Measurements from ENCODE around the gene RAB14. TPM values are rescaled to one million over a fixed set of nuclear protein-coding genes. Genes with fewer than 3 reads are reported as not detected.

The RAB14 gene
- polyA plus RNA-seq, 5 donors: 76.2 to 95.6 (median 87.0) TPM

- DNase-seq: no peak
Measured at GRCh38 chr9:121221664-121222055, 20.0 kb upstream of the RAB14 start.

DNA sequence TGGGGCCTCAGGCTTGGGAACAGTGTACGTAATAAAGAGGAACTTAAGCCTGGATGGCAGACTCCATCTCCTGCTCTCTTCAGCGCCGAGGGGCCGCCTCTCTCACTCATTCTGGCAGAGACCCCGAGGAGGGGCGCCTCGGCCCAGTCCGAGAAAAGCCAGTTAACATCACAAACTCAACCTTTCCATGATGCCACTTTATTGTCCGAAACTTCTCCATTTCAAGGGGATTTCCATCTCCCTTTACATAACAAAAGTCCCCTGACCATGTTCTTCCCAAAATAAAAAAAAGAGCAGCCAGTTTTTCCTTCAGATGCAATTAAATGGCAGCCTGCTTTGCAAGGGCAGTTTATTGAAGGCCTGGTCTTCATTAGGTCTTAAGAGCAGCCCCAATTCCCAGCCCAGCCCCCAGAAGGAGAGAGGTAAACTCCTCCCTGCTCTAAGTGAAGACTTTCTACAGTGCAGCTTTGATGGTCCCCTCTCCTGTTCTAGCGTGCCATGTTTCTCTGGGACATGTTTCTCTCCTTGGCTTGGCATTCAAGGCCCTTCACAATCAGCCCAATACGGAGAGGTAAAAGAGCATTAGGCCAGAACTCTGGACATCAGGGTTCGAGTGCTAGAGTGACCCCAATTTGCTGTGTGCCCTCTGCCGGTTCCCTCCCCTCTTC is 19.5 kb upstream of the RAB14 start:
- DNase-seq: no peak

DNA sequence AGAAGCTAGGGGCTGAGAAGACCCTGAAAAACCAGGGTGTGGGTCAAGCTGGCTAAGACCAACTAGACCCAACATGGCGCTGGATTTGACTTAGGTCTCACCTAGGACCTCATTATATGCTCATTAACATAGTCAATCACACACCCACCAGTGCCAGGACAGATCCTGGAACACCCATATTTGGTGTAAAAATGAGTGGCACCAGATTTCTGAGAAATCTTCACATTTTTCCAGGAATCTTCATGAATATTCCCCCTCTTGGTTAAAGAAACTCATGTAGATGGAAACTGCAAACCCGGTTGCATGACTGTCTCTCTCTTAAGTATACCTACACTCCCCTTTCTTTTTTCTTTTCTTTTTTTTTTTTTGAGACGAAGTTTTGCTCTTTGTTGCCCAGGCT is 17.9 kb upstream of the RAB14 start:
- no peak for DNase-seq

GRCh38 chr9:121218357-121219027 is 16.8 kb upstream of the RAB14 start:
- no peak for DNase-seq

GRCh38 chr9:121217609-121218292 is 16.1 kb upstream of the RAB14 start:
- no peak for DNase-seq

DNA sequence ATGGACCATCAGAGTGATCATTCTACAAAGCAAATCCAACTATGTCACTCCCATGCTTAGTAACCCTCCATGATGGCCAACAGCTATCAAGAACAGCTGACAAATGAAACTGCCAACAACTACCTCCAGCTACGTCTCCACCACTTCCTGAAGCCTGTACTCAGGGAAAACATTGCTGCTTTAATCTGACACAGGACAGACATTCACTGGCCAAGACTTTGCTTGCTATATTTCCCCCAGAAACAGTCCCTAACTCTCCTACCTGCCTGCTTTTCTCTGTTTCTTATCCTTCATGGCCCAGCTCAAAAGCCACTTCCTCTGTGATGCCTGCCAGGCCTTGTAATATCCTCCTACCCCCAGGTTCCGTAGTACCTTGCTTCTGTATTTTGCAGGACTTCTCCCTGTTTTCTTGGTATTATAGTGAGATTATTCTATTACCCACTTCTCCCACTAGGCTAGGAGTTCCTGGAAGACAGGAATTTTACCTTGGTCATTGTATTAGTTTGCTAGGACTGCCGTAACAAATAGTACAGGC is 14.7 kb upstream of the RAB14 start:
- no peak for DNase-seq

- no peak for DNase-seq
Measured at GRCh38 chr9:121214005-121214404, 12.3 kb upstream of the RAB14 start.

DNA sequence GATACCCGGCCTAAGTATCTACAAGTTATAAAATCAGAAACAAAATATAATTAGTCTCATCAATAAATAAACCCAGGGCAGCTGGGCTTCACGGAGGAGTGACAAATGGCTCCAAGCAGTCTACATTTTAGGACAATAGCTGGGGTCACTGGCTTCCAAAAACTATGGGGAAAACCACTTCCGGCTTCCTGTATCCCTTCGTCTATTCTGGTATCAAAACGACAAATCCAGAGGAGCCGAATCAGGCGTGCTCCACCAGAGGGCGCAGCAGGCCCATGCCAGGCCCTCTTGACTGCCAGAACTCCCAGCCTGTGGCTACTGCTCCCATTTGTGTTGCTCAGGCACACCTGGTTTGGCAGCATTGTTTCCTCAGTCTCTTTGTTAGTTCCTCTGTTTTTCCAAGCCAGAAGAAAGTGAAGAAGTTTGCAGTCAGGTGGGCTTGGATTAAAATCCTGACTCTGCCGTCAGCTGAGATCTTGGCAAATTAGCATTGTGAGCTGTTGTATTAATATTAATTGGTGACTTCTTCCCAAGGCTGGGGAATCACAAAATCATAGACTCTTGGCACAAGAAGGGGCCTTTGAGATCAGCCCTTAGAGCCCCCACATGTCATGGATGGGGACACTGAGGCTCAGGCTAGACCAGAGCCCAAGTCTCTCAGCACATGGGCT is 11.6 kb upstream of the RAB14 start:
- DNase-seq: peak; percentile 59 to 72

DNA sequence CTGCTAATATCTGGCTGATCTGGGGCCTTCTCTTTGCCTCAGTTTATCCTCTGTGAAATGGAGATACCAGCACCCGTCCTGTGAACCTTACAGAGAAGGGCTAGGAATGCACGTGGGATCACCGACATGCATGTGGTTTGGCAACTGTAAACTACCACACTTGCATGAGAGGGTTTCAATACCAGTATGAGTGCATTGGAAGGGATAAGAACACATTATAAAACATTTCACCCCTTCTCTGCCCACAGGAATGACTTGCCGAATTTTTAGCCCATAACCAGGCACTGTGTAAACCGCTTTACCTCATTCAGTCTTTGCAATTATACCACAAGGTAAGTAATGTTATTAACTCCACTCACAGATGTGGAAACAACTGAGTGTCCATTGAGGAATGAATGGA is 8.9 kb upstream of the RAB14 start:
- no peak for DNase-seq

- DNase-seq: no peak
Measured at GRCh38 chr9:121207371-121207940, 5.8 kb upstream of the RAB14 start.

- DNase-seq: no peak
Measured at GRCh38 chr9:121206516-121207370, 5.1 kb upstream of the RAB14 start.

GRCh38 chr9:121204611-121205010 is 2.9 kb upstream of the RAB14 start:
- no peak for DNase-seq

DNA sequence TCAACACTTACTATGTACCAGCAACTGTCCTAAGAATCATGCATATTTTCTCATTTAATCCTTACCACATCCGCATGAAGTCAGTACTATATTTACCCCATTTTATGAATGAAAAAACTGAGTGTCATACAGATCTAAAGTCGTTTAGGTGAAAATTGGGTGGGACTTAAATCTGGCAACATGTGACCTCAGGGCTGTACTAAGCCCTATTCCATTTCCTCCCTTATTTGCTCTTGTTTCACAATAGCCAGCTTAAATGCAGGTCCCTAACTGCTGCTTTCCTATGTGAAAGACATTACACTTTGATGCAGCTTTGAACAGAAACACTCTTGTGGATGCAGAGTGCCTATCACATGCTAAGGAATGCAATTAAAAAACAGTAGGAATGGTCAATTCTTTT is 2.5 kb upstream of the RAB14 start:
- no peak for DNase-seq

DNA sequence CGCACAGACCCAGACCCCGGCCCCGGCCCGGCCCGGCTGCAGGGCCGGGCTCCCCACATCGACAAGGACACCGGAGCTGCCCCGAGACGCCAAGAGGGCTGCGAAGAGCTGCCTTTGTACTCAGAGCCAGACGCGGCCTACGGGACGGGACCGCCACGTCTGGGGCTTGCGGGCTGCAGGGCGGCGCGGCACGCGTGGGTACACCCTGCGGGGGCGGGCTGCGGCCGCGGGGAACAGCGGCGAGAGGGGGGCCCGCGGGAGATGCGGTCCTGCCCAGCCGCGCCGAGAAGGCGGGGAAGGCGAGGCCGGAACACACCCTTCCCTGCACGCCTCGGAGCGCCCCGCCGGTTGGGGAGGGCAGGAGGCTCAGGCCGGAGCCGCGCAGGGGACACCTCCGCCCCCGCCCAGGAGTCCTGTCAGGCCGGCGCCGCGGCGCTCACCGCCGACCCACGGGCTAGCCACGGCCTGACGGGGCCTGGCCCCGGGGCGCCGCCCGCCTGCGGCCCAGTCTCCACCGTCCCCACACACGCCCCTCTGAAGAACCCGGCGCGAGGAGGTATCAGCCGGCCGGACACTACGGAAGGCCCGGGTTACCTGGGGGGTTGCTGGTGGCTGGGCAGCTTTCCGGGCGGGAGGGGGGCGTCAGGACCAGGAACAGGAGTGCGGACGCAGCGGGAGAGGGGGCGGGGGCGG is 478 bp downstream of the RAB14 start:
- peak; percentile 17 to 26 for DNase-seq

DNA sequence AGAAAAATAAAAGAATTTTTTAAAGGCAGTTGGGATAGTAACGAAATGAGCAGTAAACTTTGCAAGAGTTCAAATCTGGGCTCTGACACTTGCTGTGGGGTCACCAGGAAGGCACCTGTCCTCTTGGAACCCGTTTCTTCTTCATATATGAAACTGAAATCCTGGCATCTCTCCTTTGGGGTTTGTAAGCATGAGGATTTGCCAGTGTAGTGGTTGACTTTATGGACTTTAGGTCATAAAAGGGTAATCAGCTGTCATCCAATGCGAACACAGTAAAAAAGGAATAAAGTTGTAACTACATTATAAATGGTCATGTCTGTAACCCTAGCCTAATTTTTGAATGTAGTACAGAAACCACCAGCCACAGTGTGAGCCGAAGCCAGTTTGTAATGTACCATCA is 1.3 kb downstream of the RAB14 start:
- DNase-seq: no peak

DNA sequence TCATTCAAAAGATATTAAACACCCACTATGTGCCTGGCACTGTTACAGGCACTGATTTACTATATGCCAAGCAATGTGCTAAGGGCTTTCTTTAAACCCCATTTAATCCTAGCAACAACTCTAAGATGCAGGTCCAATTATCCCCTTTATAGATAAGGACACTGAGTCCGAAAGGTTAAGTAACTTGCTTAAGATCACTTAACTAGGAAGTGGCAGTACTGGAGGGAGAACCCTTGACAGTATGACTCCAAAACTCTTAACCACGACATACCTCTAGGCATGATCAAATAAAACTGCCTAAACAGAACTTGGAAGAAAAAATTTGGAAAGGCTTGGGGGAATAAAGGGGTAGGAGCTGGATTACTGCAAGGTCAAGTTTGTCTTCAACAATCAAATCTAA is 1.7 kb downstream of the RAB14 start:
- DNase-seq: no peak

DNA sequence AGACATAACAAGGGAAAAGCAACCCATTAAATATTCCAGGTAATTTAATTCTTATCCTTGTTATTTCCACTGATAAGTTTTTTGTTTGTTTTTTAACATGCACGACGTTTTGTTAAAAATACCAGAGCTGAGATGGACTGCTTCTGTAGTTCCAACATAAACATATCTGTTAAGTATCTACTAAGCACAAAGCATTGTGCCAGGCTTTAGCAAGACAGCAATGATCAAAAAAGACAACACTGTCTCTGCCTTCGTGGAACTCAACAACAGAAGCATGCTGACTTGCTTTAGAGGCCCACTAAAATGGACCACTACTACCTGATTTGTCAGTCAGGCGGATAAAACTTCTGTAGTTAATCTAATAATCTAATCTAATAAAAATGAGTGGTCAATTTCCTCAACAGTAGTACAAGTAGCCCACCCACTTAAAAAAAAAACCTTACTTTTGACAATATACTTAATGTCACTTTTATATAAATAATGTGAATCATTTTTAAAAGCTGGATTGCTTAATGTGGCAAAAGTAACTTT is 3.1 kb downstream of the RAB14 start:
- no peak for DNase-seq

DNA sequence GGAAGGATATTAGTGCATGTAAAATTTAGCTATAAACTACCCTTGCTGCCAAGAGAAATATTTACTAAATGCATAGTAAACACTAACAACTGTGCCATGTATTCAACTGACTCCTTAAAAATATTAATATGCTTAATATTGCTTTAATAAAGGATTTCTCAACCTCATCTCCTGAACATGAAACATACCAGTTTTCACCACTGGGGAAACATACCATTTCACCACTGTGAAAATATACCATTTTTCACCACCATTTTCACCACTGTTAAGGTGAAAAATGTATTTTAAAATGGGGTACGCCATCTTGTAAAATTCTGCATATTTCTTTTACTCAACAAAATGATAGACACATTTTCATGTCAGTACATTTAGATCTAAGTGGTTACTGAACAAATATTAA is 4.5 kb downstream of the RAB14 start:
- no peak for DNase-seq

DNA sequence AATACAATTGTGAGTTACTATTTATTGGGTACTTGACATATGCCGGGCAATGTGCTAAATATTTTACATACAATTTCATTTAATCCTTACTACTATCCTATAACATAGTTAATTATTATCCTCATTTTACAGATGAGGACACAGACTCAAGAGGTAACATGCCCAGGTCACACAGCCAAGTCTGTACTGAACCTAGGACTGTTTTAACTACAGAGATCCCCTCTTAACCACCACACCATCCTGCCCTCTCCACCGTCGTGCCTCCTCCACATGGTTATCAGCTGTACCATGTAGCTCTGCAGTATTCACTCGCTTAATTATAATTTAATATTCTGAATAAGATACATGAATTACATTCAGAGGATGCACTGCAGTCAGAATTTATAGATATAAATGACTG is 5.3 kb downstream of the RAB14 start:
- no peak for DNase-seq

DNA sequence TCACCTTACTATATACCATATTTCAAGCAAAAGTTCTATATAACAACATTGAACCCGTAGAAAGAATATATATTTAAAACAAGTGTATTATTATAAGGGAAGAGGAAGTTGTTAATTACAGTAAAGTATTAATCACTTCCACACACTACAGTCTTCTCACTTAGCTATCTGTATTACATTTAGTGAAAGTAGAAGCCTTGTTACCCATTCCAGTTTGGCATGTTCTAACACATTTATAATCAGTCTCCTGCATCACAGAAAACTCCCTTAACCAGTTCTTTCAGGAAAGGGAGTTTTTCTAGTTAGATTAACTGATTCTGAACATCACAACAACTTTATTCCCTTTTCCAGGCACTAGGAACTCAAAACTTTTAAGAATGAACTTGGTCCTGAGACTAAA is 6.9 kb downstream of the RAB14 start:
- DNase-seq: no peak

Measured in right lung (tissue), 5 donors.